ENCODE measurements around the gene ASTE1.

- TF ChIP-seq TCF7L2 (IDR thresholded peaks at IDR 0.05; ENCODE audit: borderline replicate concordance, extremely low read depth, insufficient read depth, insufficient read length): no peak
- no peak for TF ChIP-seq JUND (IDR thresholded peaks at IDR 0.05)
- TF ChIP-seq CTCF (IDR thresholded peaks at IDR 0.05 in 2 of 3, conservative IDR thresholded peaks at IDR 0.05 in 1 of 3; ENCODE audit: borderline replicate concordance in 1 of 3, insufficient read depth in 1 of 3, low read depth in 2 of 3, low read length in 2 of 3): no peak
- TF ChIP-seq EZH2 (IDR thresholded peaks at IDR 0.05): no peak
- TF ChIP-seq ZFX (IDR thresholded peaks at IDR 0.05): no peak
Observed at GRCh38 chr3:131007782-131008181, 18.8 kb downstream of the ASTE1 start.
